ENCODE measurements around the gene SMCP. TPM values are rescaled to one million over a fixed set of nuclear protein-coding genes. Genes with fewer than 3 reads are reported as not detected.

Gene SMCP
- total RNA-seq, 3 donors from 2014 or later: not detected

GRCh38 chr1:152924191-152924590, 46.1 kb downstream of the SMCP start:
- no peak for DNase-seq (ENCODE audit: low spot score in 2 of 2)
- Histone ChIP-seq H3K27ac (no peak overlapping the region), H3K36me3 (no peaks in the 10 kb centered on the region), H3K27me3 (no peaks in the 10 kb centered on the region), H3K4me3 (no peak overlapping the region), H3K4me1 (no peaks in the 10 kb centered on the region), H3K9me3 (no peaks in the 10 kb centered on the region)
- TF ChIP-seq POLR2A (IDR thresholded peaks at IDR 0.05) (no peak), POLR2AphosphoS5 (IDR thresholded peaks at IDR 0.05) (no peak)
- TF ChIP-seq, protein P1, sequence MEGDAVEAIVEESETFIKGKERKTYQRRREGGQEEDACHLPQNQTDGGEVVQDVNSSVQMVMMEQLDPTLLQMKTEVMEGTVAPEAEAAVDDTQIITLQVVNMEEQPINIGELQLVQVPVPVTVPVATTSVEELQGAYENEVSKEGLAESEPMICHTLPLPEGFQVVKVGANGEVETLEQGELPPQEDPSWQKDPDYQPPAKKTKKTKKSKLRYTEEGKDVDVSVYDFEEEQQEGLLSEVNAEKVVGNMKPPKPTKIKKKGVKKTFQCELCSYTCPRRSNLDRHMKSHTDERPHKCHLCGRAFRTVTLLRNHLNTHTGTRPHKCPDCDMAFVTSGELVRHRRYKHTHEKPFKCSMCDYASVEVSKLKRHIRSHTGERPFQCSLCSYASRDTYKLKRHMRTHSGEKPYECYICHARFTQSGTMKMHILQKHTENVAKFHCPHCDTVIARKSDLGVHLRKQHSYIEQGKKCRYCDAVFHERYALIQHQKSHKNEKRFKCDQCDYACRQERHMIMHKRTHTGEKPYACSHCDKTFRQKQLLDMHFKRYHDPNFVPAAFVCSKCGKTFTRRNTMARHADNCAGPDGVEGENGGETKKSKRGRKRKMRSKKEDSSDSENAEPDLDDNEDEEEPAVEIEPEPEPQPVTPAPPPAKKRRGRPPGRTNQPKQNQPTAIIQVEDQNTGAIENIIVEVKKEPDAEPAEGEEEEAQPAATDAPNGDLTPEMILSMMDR (IDR thresholded peaks at IDR 0.05): no peak
- intact Hi-C loops (cut with DNase I; ENCODE audit: low total_unique reads): no loop called here

GRCh38 chr1:152926091-152926490, 48.0 kb downstream of the SMCP start:
- Histone ChIP-seq H3K36me3 (no peaks in the 10 kb centered on the region), H3K27ac (no peak overlapping the region), H3K9me3 (no peaks in the 10 kb centered on the region), H3K4me1 (no peaks in the 10 kb centered on the region), H3K27me3 (no peaks in the 10 kb centered on the region), H3K4me3 (no peak overlapping the region)
- intact Hi-C loops (cut with DNase I; ENCODE audit: low total_unique reads): no loop called here
- no peak for DNase-seq (ENCODE audit: low spot score in 2 of 2)
- no peak for TF ChIP-seq POLR2A (IDR thresholded peaks at IDR 0.05)
- no peak for TF ChIP-seq POLR2AphosphoS5 (IDR thresholded peaks at IDR 0.05)
- TF ChIP-seq, protein P1 (IDR thresholded peaks at IDR 0.05): no peak

- H3K9me3 ChIP-seq: no peaks in the 10 kb centered on the region
- intact Hi-C loops (cut with DNase I; ENCODE audit: low total_unique reads): no loop called here
These were observed 50.5 kb downstream of the SMCP start for GRCh38 chr1:152928671-152929070.

GRCh38 chr1:152932170-152932811, 54.2 kb downstream of the SMCP start:
- H3K9me3 ChIP-seq: no peaks in the 10 kb centered on the region
- H3K27me3 ChIP-seq: no peaks in the 10 kb centered on the region
- no peak overlapping the region for H3K27ac ChIP-seq
- H3K36me3 ChIP-seq: no peaks in the 10 kb centered on the region
- no peak for DNase-seq (ENCODE audit: low spot score in 2 of 2)
- H3K4me3 ChIP-seq: no peak overlapping the region
- intact Hi-C loops (cut with DNase I; ENCODE audit: low total_unique reads): no loop called here
- TF ChIP-seq, protein P1 (IDR thresholded peaks at IDR 0.05): no peak
- TF ChIP-seq POLR2AphosphoS5 (IDR thresholded peaks at IDR 0.05): no peak
- H3K4me1 ChIP-seq: no peaks in the 10 kb centered on the region

More at GRCh38 chr1:152928671-152929070, 50.5 kb downstream of the SMCP start:
- Histone ChIP-seq H3K27me3 (no peaks in the 10 kb centered on the region), H3K27ac (no peak overlapping the region), H3K4me1 (no peaks in the 10 kb centered on the region), H3K4me3 (no peak overlapping the region), H3K36me3 (no peaks in the 10 kb centered on the region)
- DNase-seq (ENCODE audit: low spot score in 2 of 2): no peak
- TF ChIP-seq POLR2A (IDR thresholded peaks at IDR 0.05) (no peak), POLR2AphosphoS5 (IDR thresholded peaks at IDR 0.05) (no peak)
- TF ChIP-seq, protein P1 (IDR thresholded peaks at IDR 0.05): no peak

GRCh38 chr1:152933196-152933595, 55.1 kb downstream of the SMCP start:
- no peaks in the 10 kb centered on the region for H3K36me3 ChIP-seq
- H3K4me1 ChIP-seq: no peaks in the 10 kb centered on the region
- TF ChIP-seq, protein P1 (IDR thresholded peaks at IDR 0.05): no peak
- TF ChIP-seq POLR2AphosphoS5 (IDR thresholded peaks at IDR 0.05) (no peak), POLR2A (IDR thresholded peaks at IDR 0.05) (no peak)
- intact Hi-C loops (cut with DNase I; ENCODE audit: low total_unique reads): no loop called here
- no peaks in the 10 kb centered on the region for H3K27me3 ChIP-seq
- H3K4me3 ChIP-seq: no peak overlapping the region
- H3K9me3 ChIP-seq: no peaks in the 10 kb centered on the region
- H3K27ac ChIP-seq: no peak overlapping the region
- DNase-seq (ENCODE audit: low spot score in 2 of 2): no peak

Other genes starting within 250 kb of the SMCP start
- gene LCE2D, start 214.9 kb upstream of the SMCP start, total RNA-seq: not detected
- not detected for gene LCE2C, start 203.0 kb upstream of the SMCP start, total RNA-seq
- gene LCE2B, start 192.2 kb upstream of the SMCP start, total RNA-seq: not detected
- not detected for gene LCE2A, start 180.0 kb upstream of the SMCP start, total RNA-seq
- not detected for gene LCE4A, start 170.2 kb upstream of the SMCP start, total RNA-seq
- gene KPRP, start 120.3 kb upstream of the SMCP start, total RNA-seq: not detected
- gene LCE1F, start 103.2 kb upstream of the SMCP start, total RNA-seq: not detected
- not detected for gene LCE1E, start 92.1 kb upstream of the SMCP start, total RNA-seq
- gene LCE1D, start 81.6 kb upstream of the SMCP start, total RNA-seq: not detected
- not detected for gene LCE1C, start 71.7 kb upstream of the SMCP start, total RNA-seq
- not detected for gene LCE1B, start 66.4 kb upstream of the SMCP start, total RNA-seq
- not detected for gene LCE1A, start 50.8 kb upstream of the SMCP start, total RNA-seq
- not detected for gene LCE6A, start 35.5 kb upstream of the SMCP start, total RNA-seq
- not detected for gene LCE7A, start 18.3 kb upstream of the SMCP start, total RNA-seq
- not detected for gene IVL, start 30.2 kb downstream of the SMCP start, total RNA-seq
- gene SPRR5, start 68.9 kb downstream of the SMCP start, total RNA-seq: not detected
- not detected for gene SPRR4, start 92.3 kb downstream of the SMCP start, total RNA-seq
- gene SPRR1A, start 105.8 kb downstream of the SMCP start, total RNA-seq: not detected
- gene SPRR3, start 123.4 kb downstream of the SMCP start, total RNA-seq: not detected
- gene SPRR1B, start 152.9 kb downstream of the SMCP start, total RNA-seq: not detected
- gene SPRR2D, start 162.8 kb downstream of the SMCP start, total RNA-seq: not detected
- not detected for gene SPRR2A, start 179.2 kb downstream of the SMCP start, total RNA-seq
- gene SPRR2B, start 193.3 kb downstream of the SMCP start, total RNA-seq: not detected
- not detected for gene SPRR2E, start 216.2 kb downstream of the SMCP start, total RNA-seq
- gene SPRR2F, start 235.2 kb downstream of the SMCP start, total RNA-seq: not detected